ENCODE results near the gene NTS. TPM values are rescaled to one million over a fixed set of nuclear protein-coding genes. Genes with fewer than 3 reads are reported as not detected.

Gene NTS
- total RNA-seq, 2 donors from 2014 or later = 0.52 TPM; not detected in 1

Other genes with a start within 250 kb of the NTS start
- 1 to 10 TPM; 2.2 to 2.9 TPM for gene RASSF9, start 37.9 kb upstream of the NTS start, total RNA-seq